ENCODE results near the gene MAGI2. TPM values are rescaled to one million over a fixed set of nuclear protein-coding genes. Genes with fewer than 3 reads are reported as not detected.

Gene MAGI2
- total RNA-seq, 3 donors from 2014 or later (not counting 1 experiment from before 2014, with no cell fraction given): 0.09 to 0.48 (median 0.27) TPM

DNA sequence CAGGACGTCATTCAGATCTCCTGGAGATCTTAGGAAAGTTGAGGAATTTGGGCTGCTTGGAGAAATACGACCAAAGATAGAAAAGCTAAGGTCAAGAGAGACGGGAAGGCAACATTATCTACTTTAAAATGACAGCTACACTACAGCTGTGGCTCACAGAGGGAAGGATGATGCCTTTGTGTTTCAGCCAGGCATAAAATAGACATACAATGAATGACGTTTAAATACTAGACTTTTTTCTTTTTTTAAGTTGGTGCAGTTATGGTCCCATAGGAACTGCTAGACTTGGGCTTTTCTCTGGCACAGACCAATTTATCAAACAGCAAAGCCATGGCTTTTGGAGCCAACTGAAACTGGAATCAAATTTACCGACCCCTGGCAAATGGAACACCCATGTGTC is 164.8 kb downstream of the MAGI2 start:
- Histone ChIP-seq H3K4me3 (ENCODE audit: low read length) (no peak overlapping the region), H3K4me1 (ENCODE audit: control insufficient read depth, insufficient read depth, low read length) (no peaks in the 10 kb centered on the region), H3K9me3 (ENCODE audit: control insufficient read depth, insufficient read depth, low read length) (no peaks in the 10 kb centered on the region), H3K27ac (ENCODE audit: low read length) (no peak overlapping the region), H3K36me3 (ENCODE audit: control insufficient read depth, insufficient read depth, low read length) (no peaks in the 10 kb centered on the region), H3K27me3 (ENCODE audit: control insufficient read depth, insufficient read depth, low read length) (no peaks in the 10 kb centered on the region)
- H3K4me3 Mint-ChIP-seq: no peak overlapping the region
- no peaks in the 10 kb centered on the region for H3K4me1 Mint-ChIP-seq
- WGBS (ENCODE audit: insufficient coverage): 85% methylated on average over 5 of the region's 5 CpGs
- H3K9me3 Mint-ChIP-seq: peaks cover 5 to 7% of the 10 kb centered on the region in 2 donors
- intact Hi-C loops (cut with micrococcal nuclease): no loop called here
- no peak overlapping the region for H3K27ac Mint-ChIP-seq
- TF ChIP-seq, protein P1, sequence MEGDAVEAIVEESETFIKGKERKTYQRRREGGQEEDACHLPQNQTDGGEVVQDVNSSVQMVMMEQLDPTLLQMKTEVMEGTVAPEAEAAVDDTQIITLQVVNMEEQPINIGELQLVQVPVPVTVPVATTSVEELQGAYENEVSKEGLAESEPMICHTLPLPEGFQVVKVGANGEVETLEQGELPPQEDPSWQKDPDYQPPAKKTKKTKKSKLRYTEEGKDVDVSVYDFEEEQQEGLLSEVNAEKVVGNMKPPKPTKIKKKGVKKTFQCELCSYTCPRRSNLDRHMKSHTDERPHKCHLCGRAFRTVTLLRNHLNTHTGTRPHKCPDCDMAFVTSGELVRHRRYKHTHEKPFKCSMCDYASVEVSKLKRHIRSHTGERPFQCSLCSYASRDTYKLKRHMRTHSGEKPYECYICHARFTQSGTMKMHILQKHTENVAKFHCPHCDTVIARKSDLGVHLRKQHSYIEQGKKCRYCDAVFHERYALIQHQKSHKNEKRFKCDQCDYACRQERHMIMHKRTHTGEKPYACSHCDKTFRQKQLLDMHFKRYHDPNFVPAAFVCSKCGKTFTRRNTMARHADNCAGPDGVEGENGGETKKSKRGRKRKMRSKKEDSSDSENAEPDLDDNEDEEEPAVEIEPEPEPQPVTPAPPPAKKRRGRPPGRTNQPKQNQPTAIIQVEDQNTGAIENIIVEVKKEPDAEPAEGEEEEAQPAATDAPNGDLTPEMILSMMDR (IDR thresholded peaks at IDR 0.05): no peak
- H3K36me3 Mint-ChIP-seq: no peaks in the 10 kb centered on the region
- ATAC-seq: no peak
- H3K27me3 Mint-ChIP-seq (ENCODE audit: low read depth in 2 of 2): no peaks in the 10 kb centered on the region
- DNase-seq: no peak

DNA sequence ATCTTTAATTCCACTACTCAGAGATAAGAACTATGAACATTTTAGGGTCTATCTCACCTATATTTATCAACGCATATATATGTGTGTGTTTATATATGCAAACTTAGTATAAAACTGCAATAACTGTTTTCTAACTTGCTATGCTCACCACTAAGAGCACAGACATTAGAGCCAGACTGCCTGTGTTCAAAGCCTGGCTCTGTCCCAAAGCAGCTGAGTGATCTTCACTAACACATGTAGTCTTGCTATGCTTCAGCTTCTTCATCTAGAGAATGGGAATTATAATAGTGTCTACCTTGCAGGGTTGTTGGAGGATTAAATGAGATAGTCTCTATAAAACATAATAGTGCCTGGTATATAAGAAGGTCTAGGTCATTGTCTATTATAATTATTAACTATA is 165.5 kb downstream of the MAGI2 start:
- no peaks in the 10 kb centered on the region for H3K4me1 ChIP-seq (ENCODE audit: control insufficient read depth, insufficient read depth, low read length)
- no peak for ATAC-seq
- no peak for DNase-seq
- H3K4me3 ChIP-seq (ENCODE audit: low read length): no peak overlapping the region
- no peaks in the 10 kb centered on the region for H3K27me3 ChIP-seq (ENCODE audit: control insufficient read depth, insufficient read depth, low read length)
- peaks cover 5 to 6% of the 10 kb centered on the region in 2 donors for H3K9me3 Mint-ChIP-seq
- no peaks in the 10 kb centered on the region for H3K36me3 Mint-ChIP-seq
- TF ChIP-seq, protein P1 (IDR thresholded peaks at IDR 0.05): no peak
- intact Hi-C loops (cut with micrococcal nuclease): no loop called here
- no peak overlapping the region for H3K4me3 Mint-ChIP-seq
- no peak overlapping the region for H3K27ac ChIP-seq (ENCODE audit: low read length)
- no peaks in the 10 kb centered on the region for H3K4me1 Mint-ChIP-seq
- no CpG with 5 or more reads among the region's 1 CpG for WGBS (ENCODE audit: insufficient coverage)
- H3K27ac Mint-ChIP-seq: no peak overlapping the region
- no peaks in the 10 kb centered on the region for H3K9me3 ChIP-seq (ENCODE audit: control insufficient read depth, insufficient read depth, low read length)
- H3K36me3 ChIP-seq (ENCODE audit: control insufficient read depth, insufficient read depth, low read length): no peaks in the 10 kb centered on the region
- no peaks in the 10 kb centered on the region for H3K27me3 Mint-ChIP-seq (ENCODE audit: low read depth in 2 of 2)

DNA sequence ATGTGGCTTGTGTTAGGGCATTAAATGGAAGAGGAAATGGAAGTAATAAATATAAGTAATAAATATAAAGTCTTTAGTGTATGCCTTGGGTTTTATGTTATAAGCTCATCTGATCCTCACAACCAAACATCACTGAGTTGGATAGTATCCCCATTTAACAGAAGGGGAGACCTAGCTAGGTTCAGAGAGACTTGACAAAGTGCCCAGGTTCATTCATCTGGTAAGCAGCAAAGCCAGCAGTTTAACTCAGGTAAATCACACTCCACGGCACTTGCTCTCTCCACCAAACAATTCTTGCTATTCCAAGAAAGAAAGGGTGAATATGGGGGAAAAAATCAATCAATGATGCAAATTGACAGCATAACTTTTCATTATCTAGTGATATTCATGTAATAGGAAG is 167.3 kb downstream of the MAGI2 start:
- no peak overlapping the region for H3K4me3 ChIP-seq (ENCODE audit: low read length)
- no peaks in the 10 kb centered on the region for H3K27me3 ChIP-seq (ENCODE audit: control insufficient read depth, insufficient read depth, low read length)
- WGBS (ENCODE audit: insufficient coverage): no CpG with 5 or more reads among the region's 1 CpG
- no peaks in the 10 kb centered on the region for H3K9me3 ChIP-seq (ENCODE audit: control insufficient read depth, insufficient read depth, low read length)
- H3K27me3 Mint-ChIP-seq (ENCODE audit: low read depth in 2 of 2): no peaks in the 10 kb centered on the region
- H3K36me3 Mint-ChIP-seq: no peaks in the 10 kb centered on the region
- no peaks in the 10 kb centered on the region for H3K4me1 Mint-ChIP-seq
- no peak overlapping the region for H3K27ac ChIP-seq (ENCODE audit: low read length)
- H3K36me3 ChIP-seq (ENCODE audit: control insufficient read depth, insufficient read depth, low read length): no peaks in the 10 kb centered on the region
- no peak overlapping the region for H3K4me3 Mint-ChIP-seq
- H3K4me1 ChIP-seq (ENCODE audit: control insufficient read depth, insufficient read depth, low read length): no peaks in the 10 kb centered on the region
- ATAC-seq (no peak), DNase-seq (no peak)
- intact Hi-C loops (cut with micrococcal nuclease): no loop called here
- TF ChIP-seq, protein P1 (IDR thresholded peaks at IDR 0.05): no peak
- no peak overlapping the region for H3K27ac Mint-ChIP-seq
- H3K9me3 Mint-ChIP-seq: peaks cover 3% of the 10 kb centered on the region in 2 donors

DNA sequence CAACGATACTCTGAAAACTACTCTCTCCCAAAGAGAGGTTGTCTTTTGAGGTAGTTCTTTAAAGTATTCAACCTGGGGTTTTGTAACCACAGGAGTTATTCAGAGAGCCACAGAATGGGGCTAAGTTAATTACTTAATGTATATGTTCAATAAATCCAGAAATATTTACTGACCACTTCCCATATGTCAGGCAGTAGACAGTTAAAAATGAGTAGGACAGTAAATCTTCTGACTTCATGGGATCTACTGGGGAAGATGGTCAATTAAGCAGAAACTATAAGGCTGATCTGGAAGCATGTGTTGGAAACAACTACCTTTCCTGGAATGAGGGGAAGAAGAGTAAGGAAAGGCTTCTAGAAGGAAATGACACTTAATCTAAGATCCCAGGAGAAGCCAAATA is 167.7 kb downstream of the MAGI2 start:
- TF ChIP-seq, protein P1 (IDR thresholded peaks at IDR 0.05): no peak
- WGBS (ENCODE audit: insufficient coverage): no CpG with 5 or more reads among the region's 1 CpG
- Mint-ChIP-seq H3K27me3 (ENCODE audit: low read depth in 2 of 2) (no peaks in the 10 kb centered on the region), H3K4me1 (no peaks in the 10 kb centered on the region), H3K9me3 (peaks cover 3% of the 10 kb centered on the region in 2 donors), H3K36me3 (no peaks in the 10 kb centered on the region), H3K27ac (no peak overlapping the region), H3K4me3 (no peak overlapping the region)
- Histone ChIP-seq H3K4me1 (ENCODE audit: control insufficient read depth, insufficient read depth, low read length) (no peaks in the 10 kb centered on the region), H3K4me3 (ENCODE audit: low read length) (no peak overlapping the region), H3K27ac (ENCODE audit: low read length) (no peak overlapping the region), H3K9me3 (ENCODE audit: control insufficient read depth, insufficient read depth, low read length) (no peaks in the 10 kb centered on the region), H3K27me3 (ENCODE audit: control insufficient read depth, insufficient read depth, low read length) (no peaks in the 10 kb centered on the region), H3K36me3 (ENCODE audit: control insufficient read depth, insufficient read depth, low read length) (no peaks in the 10 kb centered on the region)
- ATAC-seq: no peak
- intact Hi-C loops (cut with micrococcal nuclease): no loop called here
- DNase-seq: no peak

Data from natural killer cell (primary cell).